HG03103 (cell line): ENCODE measurements around the gene PHLDA2.

Experiments used
- ATAC-seq: cut with Tn5 transposase; IDR thresholded peaks from one replicate; pipeline ENCODE4 v1.9.1; 2021; ENCODE audit warnings: low read depth; ENCODE audit not compliant: unreplicated experiment

Gene PHLDA2

DNA sequence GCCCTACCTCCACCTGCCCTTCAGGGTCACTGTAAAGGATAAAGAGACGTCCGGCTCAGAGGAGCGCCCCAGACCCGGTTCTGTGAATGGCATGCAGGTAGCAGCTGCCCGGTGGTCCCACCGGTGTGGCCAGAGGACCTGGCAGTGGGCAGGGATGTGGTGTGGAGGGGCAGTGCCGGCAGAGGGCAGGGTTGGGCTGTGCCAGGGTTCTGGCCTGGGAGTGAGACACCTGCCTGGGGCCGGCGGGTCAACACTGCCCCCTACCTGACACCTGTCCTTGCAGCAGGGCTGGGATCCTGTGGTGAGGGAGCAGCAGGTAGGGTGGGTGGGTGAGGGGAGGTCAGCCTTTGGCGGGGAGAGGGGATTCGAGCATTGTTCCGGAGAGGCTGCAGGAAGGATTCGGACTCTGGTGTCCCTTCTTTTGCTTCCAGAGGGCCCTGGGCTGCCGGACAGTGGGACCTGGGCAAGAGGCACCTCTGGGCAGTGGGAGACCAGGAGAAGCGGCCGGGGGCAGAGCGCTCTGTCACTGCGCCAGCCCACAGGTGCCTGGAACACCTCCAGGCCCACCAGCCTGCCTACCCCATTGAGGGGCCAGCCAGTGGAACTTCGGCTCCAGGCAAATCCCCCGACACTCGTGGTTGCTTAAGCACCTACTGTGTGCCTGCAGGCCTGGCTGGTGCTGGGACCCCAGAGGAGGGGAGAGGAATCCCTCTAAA is 1.6 kb upstream of the PHLDA2 start:
- no peak for ATAC-seq

DNA sequence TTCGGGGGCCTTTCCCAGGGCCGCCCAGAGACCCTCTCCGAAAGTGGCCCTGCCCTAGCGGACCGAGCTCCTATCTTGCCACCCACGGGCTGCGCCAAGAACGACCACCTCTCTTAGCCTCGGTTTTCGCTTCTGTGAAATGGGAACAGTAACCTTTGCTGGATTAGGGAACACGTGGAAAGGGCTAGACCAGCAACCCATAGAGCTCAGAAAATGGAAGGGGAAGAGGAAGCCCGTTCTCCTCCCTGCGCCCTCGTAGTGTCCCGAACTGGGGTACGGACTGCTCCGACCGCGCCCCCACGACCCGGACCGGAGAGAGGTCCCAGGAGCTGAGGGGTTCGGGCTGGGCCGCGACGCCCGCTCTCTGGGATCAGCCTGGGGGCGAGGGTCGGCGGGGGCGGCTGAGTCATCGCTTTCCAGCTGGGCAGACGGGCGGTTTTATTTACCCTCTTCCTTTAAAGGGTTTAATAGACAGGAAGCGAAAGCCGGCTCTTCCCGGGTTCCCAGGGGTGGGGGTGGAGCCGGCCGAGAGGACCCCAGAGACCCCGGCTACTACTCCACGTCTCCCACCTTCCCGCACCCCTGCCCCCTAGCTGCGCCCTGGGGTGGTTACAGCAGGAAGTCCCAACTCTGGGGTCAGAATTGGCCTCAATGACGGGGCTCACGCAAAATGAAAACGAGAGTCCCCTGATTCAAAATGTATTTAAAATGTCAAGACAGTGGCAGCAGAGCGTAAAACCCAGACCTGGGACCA is 907 bp upstream of the PHLDA2 start:
- ATAC-seq: no peak

DNA sequence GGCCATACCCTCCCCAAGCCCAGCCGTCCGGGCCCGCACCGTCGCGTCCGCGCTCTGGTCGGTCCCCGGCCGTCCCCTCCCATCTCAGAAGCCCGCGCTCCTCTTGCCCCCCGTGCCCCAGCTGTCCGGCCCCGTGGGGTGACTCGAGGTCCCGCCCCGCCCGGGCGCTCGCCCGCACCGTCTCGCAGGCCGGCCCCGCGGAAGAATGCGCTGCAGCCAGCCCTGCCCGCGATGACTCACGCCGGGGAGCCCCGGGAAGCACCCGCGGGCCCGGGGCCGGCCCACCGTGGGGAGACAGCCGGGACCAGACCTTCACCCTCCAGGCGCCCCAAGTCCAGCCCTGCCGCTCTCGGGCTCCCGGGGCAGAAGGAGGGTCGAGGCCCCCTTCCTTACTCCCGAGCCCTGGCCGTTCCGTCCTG is 320 bp upstream of the PHLDA2 start:
- no peak for ATAC-seq

- ATAC-seq: no peak
Observed at GRCh38 chr11:2927851-2928604, 1.2 kb downstream of the PHLDA2 start.

GRCh38 chr11:2927121-2927800 is 2.0 kb downstream of the PHLDA2 start:
- no peak for ATAC-seq

DNA sequence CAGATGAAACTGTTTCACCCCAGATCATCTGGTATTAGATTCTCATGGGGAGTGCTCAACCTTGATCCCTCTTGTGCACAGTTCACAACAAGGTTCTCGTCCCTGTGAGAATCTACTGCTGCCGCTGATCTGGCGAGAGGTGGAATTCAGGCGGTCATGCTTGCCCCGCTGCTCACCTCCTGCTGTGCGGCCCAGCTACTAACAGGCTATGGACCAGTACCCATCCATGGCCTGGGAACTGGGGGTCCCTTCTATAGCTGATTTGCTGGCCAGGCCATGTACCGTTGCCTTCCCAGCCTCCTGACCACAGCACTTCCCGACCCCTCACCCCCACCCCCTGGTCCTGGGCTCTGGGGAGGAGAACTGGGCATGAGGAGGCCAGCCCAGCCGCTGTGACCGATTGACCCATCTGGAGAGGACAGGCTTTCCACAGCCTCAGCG is 2.6 kb downstream of the PHLDA2 start:
- ATAC-seq: no peak

DNA sequence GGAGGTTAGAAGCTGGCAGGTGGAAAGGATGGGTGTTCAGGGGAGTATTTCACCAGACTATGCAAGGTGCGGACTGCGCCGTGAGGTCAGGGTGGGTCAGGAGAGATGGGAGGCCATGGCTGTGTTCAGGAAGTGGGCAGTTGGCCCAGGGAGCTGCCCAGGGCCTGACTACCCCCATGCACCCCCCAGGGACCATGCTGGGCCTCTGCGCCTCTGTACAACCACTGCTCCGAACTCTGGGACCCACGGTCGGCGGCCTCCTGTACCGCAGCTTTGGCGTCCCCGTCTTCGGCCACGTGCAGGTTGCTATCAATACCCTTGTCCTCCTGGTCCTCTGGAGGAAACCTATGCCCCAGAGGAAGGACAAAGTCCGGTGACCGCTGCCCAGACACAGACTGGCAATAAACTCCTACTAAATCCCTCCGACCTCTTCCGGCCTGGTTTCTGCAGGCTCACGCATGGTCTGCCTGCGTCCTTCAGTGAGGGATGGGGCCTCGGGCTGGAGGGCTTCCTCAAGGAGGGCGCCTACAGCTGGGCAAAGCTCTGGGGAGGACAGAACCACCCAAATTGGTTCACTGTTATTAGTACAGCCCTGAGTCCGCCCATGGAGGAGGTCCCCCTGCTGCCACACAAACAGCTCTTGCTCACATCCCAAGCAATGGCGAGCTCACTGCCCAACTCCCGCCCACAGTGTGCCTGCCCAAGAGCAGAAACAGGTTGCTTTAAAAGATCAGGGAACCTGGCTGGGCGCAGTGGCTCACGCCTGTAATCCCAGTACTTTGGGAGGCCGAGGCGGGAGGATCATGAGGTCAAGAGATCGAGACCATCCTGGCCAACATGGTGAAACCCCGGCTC is 4.2 kb downstream of the PHLDA2 start:
- no peak for ATAC-seq

DNA sequence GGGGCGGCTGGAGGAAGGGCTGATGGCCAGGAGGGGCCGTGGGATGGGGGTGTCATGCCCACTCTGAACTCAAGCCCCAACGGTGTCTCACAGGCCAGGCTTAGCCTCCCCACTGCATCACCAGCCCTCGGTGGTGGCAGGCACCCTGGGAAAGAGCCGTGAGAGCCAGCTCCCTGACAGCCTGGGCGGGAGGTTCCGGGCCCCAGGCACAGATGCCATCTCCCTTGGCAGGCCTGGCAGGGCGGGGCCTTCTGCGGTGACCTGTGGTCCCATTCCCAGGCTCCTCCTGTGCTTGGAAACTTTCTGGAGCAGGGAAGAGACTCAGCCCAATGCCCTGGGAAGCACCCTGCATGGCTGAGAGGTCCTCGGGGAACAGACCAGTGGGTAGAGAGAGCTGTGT is 4.8 kb downstream of the PHLDA2 start:
- no peak for ATAC-seq

DNA sequence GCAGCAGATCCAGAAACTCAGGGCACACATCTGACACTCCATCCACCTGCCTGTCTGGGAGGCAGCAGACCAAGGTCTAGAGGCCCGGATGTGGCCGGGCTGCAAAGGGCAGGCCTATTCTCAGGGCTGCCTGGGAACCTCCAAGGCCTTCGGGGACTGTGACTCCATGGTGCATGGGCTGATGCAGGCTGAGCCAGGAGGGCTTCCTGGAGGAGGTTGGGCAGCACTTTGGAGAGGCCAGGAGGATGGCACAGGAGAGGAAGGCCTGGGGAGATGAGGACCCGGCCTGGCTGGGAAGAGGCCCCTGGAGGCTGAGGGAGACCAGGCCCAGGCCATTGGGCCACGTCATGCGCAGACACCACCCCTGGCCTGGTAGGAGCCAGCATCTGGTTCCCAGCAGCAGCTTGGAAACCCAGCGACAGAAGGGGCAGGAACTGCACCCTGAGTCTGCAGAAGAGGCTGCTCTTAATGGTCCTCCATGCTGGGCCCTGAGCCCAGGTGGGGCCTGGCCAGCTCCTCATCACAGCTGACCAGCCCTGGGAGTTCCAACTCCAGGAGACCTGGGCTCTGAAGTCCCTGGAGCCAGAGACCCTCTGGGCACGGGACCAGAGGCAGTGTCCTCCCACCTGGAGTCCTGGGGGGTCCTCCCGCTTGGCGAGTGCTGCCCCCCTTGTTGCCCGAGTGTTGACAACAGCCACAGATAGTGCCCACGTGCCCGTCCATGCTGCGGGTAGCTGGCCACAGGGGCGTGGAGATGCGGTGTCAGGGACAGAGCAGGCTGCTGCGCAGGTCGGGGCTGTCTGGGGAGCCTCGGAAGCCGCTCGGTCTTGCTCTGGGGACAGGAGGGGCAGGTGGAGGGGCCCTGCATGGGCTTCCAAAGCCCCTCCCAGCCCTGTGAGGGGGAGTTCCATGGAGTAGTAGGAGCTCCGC is 5.5 kb downstream of the PHLDA2 start:
- ATAC-seq: no peak

- ATAC-seq: no peak
Observed at GRCh38 chr11:2922655-2923054, 6.6 kb downstream of the PHLDA2 start.

DNA sequence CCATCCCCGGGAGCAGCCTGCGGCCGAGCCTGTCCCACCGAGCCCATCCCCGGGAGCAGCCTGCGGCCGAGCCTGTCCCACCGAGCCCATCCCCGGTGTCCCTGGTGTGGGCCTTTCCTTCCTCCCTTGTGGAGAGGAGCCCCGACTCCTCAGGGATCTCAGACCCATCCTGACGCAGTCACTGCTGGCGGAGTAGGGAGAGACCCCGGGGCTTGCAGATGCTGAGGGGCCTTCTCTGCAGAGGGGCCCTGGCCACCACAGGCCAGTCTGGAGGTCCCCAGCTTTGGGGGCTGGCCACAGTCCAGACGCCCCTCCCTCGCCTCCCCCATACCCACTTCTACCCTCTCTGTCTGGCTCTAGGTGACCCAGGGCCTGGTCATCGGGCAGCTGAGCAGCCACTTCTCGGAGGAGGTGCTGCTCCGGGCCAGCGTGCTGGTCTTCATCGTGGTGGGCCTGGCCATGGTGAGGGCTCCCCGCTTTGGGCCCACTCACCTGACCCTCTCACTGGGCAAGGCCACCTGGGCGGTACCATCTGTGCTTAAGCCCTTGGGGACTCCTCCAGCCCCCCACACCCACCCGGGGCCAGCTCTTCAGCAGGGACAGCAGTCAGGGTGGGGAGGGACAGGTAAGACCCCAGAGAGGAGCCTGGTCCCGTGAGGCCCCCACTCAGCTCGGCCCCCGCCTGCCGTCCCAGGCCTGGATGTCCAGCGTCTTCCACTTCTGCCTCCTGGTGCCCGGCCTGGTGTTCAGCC is 7.3 kb downstream of the PHLDA2 start:
- ATAC-seq: no peak

- no peak for ATAC-seq
Observed at GRCh38 chr11:2921261-2921660, 8.0 kb downstream of the PHLDA2 start.

DNA sequence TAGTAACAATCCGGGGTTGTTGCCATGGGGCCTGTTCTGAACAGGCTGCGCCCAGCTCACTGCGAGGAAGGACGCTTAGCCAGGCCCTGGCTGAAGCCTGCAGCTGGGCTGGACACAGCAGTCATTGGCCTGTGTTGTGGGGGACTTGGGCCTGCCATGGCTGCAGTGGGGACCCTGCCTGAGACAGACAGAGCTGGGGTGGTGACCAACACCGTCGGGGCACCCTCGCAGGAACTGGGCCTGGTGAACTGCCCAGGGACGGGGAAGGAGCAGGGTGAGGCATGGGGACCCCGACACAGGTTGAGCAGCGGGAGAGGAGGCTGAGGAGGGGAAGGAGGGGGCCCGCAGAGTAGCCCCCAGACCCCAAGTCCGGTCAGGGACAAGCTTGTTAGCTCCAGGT is 8.9 kb downstream of the PHLDA2 start:
- ATAC-seq: no peak

DNA sequence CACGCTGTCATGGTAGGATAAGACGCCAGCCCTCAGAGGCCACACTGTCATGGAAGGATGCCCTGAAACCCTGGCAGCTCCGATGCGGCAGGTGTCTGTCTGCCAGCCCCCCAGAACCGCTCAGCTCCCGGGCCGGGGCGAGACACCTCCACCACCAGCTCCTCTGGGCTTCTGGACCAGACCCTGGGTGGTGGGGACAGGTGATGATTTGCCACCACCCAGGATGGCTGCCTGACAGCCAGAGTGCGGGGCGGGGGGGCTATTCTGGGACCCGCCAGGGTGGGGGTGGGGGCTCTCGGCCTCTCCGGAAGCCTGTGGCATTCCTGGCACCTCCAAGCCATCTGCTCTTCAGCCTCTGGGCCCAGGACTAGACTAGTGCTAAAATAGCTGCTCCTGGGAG is 9.4 kb downstream of the PHLDA2 start:
- no peak for ATAC-seq

GRCh38 chr11:2919188-2919587 is 10.0 kb downstream of the PHLDA2 start:
- no peak for ATAC-seq

DNA sequence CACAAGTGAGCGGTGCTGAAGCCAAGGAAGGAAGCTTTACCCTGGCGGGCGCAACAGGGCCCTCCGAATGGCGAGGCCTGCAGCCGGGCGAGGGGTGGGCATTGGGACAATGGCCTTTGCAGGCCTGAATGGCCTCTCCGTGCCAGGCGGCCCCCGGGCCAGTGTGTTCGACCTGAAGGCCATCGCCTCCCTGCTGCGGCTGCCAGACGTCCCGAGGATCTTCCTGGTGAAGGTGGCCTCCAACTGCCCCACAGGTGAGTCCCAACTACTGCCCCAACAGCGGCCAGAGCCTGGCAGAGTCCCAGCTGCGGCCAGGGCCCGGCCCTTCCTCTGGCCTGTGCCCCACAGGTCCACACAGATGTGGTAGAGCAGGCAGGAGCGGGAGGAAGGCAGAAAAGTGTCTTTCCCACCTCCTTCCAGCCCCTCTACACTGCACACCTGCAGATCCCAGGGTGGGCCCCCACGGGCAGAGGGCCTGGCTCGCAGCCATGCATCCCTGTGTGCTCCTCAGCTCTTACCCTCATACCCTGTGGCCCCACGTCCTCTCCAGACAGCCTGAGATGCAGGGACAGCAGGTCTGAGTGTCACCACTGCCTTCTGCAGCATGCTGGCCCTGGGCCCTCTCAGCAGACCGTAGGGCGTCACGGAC is 11.3 kb downstream of the PHLDA2 start:
- no peak for ATAC-seq

DNA sequence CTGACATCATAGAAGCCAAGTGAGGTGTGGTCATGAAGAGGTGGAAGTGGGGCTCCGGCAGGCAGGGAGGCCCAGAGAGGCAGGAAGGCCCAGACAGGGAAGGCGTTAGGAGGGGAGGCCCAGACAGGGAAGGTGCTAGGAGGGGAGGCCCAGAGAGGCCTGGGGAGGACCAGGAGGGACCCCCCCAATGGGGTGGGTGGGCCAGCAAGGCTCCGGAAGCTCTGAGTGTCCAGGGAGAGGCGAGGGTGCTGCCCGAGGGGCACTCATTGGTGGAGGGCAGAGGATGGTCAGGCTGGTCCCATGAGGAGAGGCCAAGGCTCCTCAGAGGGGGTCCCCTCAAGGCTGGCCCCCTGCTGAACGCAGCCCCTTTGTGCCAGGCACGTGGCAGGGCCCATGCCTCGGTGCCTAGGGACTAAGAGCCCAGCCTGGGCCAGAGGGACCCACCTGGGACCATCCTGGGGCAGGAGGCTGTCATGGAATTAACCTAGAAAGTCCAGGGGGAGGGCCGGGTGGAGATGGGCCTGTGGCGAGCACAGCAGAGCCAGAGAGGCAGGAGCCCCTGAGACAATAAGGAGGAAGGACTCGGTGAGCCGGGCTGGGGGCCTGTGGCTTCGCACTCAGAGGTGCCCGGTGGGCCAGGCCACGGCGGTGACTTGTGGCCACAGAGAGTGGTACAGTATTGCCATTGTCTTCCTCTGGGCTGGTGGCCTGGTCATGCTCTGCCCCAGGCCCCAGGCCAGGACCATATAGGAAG is 12.2 kb downstream of the PHLDA2 start:
- ATAC-seq: no peak
